Measurements from ENCODE around the gene HSPA12A. TPM values are rescaled to one million over a fixed set of nuclear protein-coding genes. Genes with fewer than 3 reads are reported as not detected.

HSPA12A gene
- total and polyA plus RNA-seq, 2 of the 13 experiments (the other 11 are each of a cell fraction or from before 2014, with no cell fraction given) = 6.4 to 13.6 TPM

DNA sequence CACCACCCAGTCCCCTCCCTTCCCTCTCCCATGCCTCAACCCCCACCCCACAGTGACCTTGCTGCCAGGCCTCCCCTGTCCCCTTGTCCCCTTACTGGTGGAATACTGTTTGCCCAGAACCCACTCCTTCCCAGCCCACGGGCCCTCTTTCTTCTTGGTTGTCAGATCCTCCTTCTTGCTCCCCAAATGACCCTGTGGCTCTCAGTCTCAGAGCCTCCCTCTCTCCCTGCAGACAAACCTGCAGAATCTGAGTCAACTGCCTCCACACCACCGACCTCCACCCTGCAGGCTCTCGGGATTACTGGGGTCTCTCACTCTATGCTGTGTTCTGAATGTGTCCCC is 47.5 kb downstream of the HSPA12A start (continued):
- no peak for TF ChIP-seq HNF4G (IDR thresholded peaks at IDR 0.05; ENCODE audit: borderline replicate concordance, low read depth, low read length)
- no peak for TF ChIP-seq HNF4G (CRISPR knock-in tag; IDR thresholded peaks at IDR 0.05; ENCODE audit: borderline replicate concordance, low read depth)
- TF ChIP-seq ZNF441 (CRISPR knock-in tag; IDR thresholded peaks at IDR 0.05; ENCODE audit: borderline replicate concordance) = no peak
- no peak for TF ChIP-seq ZSCAN31 (CRISPR knock-in tag; IDR thresholded peaks at IDR 0.05; ENCODE audit: low read depth)
- TF ChIP-seq SP4 (CRISPR knock-in tag; IDR thresholded peaks at IDR 0.05) = peak; percentile 11; the same call in 1 of the 2 replicates
- 0 out of 2 replicates have a peak, but pooled peaks have one; percentile 26 for TF ChIP-seq ZNF230 (CRISPR knock-in tag; IDR thresholded peaks at IDR 0.05)
- no peak for TF ChIP-seq RAD21 (CRISPR knock-in tag; IDR thresholded peaks at IDR 0.05)
- no peak for TF ChIP-seq RFX5 (IDR thresholded peaks at IDR 0.05; ENCODE audit: low read depth, low read length)
- TF ChIP-seq, protein P1, sequence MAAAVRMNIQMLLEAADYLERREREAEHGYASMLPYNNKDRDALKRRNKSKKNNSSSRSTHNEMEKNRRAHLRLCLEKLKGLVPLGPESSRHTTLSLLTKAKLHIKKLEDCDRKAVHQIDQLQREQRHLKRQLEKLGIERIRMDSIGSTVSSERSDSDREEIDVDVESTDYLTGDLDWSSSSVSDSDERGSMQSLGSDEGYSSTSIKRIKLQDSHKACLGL (CRISPR knock-in tag; IDR thresholded peaks at IDR 0.05) = no peak
- TF ChIP-seq, protein P2, sequence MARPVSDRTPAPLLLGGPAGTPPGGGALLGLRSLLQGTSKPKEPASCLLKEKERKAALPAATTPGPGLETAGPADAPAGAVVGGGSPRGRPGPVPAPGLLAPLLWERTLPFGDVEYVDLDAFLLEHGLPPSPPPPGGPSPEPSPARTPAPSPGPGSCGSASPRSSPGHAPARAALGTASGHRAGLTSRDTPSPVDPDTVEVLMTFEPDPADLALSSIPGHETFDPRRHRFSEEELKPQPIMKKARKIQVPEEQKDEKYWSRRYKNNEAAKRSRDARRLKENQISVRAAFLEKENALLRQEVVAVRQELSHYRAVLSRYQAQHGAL (CRISPR knock-in tag; IDR thresholded peaks at IDR 0.05; ENCODE audit: not compliant biosample characterization) = no peak
- TF ChIP-seq HNRNPLL (IDR thresholded peaks at IDR 0.05; ENCODE audit: low read depth, low read length, poor library complexity, severe bottlenecking) = no peak
- TF ChIP-seq SNAI1 (CRISPR knock-in tag; IDR thresholded peaks at IDR 0.05; ENCODE audit: borderline replicate concordance) = no peak
- no peak for TF ChIP-seq BHLHE40 (IDR thresholded peaks at IDR 0.05; ENCODE audit: low read length)
- no peak for TF ChIP-seq ZNF136 (CRISPR knock-in tag; IDR thresholded peaks at IDR 0.05; ENCODE audit: low read depth)
